Epidermal melanocyte (primary cell): ENCODE results near the gene PADI4.
A peak's percentile ranks its signal among the peaks of the same experiment; 100 is the strongest.
"Not testable (repeated sequence)": the region's sequence is repeated elsewhere in the genome, so short reads cannot be mapped to it uniquely, and the experiment has no call there.

ENCODE experiments used
- DNase-seq: peaks from one replicate; pipeline ENCODE4 v3.0.0; 2011; ENCODE audit warnings: low spot score; ENCODE audit not compliant: insufficient read length

PADI4 gene

DNA sequence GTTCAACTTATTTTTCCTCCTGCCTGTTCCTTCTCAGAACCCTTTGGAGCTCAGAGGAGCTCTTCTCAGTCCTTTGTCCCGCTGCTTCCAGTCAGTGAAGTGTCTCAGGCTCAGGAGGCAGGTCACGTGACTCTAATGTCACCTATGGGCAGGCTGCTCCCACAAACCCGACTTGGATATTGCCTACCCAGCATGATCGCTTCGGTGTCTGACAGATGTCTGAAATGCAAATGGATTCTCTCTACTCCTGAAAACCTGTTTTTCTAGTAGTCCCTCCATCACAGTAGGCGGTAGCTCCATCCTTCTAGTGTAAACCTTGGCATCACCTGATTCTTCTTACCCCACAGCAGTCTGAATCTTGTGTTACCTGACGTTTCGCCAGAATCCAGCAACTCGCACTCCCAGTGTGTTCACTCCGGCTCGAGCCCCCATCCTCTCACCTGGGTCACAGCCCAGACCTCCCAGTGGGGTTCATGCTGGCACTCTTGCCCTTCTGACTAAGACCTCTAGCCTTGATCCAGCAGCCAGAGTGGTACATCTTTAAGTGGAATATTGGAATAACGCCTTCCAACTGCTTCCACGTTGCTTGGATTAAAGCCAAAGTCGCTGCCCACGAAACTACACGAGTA, 69.4 kb downstream of the PADI4 start:
- no peak for DNase-seq

DNA sequence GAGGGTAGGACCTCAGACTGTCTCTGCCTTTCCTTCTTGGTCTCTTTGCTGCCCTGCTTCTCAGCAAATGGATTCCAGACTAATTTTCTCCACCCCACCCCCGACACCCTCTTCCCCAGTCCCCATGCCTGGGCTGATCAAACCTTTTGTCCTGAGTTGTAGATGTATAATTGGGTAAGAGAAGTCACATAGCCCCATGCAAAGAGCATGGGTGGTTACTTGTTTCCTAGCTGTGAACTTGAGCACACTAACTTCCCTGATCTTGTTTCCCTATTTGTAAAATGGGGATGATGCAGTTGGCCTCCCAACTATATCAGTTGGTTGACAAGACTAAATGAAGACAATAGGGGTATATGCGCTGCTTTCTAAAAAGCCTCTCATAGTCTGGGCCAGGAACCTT, 73.2 kb downstream of the PADI4 start:
- DNase-seq: no peak

DNA sequence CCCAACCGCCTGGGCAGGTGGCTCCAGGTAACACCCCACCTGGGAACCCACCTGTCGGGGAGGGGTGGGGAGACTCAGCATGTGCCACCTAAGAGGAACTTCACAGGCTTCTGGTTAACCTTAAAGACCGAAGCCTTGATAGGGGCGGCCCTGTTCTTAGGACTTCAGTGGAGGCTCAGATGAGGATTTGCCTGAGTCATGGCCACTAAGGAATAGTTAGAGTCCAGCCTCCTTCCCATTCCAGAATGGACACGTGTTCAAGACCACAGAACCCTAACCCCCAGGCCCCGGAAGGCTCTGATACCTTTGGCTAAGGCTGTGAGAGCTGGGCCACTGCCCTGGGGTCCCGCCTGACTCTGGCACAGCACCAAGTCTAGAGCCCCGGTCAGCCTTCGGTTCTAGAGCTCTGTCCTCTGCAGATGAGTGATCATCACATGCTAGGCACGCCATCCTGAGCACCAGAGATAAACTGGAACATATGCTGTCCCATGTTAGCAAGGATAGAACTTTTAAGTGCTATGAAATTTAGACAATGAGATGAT, 84.3 kb downstream of the PADI4 start:
- no peak for DNase-seq

DNA sequence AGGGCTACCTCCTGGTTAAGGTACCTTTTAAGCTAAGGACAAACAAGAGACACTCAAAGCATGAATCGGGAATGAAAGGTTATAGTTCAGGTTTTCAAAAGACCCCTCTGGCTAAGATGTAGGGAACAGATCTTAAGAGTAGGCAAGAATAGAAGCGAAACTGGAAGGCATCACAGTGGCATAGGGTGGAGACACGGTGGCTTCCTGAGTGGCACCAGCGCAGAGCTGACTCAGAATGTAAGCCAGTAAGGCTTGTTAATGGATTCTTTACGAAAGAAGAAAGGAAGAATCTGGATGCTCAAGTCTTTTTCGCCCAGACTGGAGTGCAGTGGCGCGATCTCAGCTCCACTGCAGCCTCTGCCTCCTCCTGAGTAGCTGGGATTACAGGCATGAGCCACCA, 85.2 kb downstream of the PADI4 start:
- no peak for DNase-seq

DNA sequence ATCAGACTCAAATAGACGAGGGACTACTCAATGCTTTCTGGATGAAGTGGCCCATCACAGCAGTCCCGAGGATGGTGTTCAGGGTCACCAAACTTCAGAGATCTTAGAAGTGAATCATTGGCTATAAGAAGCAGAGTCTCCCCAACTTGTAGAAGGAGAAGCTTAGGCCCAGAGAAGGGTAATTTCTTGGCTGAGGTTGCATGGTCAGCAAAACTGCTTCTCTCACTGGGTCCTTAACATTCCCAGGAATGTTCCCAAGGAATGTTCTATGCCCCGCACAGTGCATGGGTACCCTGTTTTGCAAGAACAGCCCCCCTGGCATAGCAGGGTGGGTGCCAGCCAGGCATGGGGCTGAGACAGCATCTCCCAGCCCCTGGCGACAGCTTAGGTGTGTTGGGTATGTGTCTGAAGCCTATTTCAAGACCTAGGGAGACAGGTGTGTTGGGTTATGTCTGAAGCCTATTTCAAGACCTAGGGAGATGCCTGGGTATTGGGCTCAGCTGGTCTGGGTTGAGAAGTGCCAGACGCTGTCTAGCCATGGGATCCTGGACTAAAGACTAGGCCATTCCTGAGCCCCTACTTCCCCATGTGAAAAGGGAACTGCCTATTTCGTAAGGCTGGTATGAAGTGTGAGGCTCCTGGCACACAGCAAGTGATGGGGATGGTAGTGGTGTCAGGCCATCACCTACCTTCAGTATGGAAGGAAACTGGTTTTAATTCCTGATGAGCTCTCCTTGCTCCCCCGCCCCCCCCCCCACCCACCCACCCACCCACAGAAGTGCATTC, 90.1 kb downstream of the PADI4 start:
- no peak for DNase-seq

DNA sequence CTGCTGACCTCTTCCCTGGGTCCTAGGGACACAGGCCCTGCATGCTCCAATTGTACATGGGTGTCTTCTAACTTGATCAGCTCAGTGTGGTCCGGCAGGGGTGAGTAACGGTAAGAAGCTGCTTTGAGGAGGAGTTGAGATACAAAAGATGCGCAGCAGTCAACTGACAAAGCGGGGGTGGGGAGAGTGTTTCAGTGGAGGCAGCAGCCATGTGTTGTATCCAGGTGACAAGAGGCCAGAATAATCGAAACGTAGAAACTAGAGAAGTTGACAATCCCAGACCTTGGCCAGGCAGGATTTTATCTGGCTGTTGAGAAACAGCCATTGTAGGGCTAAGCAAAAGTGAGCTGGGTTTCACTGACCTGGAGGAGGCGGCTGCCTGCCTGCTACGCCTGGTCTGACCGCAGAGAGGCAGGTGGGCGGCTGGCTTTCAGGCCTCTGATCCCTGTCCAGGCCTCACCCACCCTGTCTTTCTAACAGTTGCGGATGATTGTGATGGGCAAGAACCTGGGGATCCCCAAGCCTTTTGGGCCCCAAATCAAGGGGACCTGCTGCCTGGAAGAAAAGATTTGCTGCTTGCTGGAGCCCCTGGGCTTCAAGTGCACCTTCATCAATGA, 92.8 kb downstream of the PADI4 start:
- DNase-seq: no peak

DNA sequence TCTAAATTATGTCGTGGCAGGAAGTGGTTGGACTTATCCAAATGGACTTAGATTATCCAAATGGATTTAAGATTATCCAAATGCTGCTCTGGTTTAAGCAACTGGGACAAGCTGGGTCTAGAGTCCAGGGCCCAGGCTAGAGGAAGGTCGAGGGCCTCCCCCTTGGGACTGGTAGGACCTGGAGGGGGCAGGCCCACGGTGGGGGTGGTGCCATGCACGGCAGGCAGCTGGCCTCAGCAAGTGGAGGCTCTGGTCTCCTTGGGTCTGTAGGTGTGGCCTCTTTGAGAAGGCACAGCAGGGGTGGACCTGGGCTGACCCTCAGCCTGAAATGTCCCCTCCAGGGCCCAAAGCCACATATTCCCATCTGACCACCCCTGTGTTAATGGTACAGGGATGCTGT, 93.8 kb downstream of the PADI4 start:
- no peak for DNase-seq

DNA sequence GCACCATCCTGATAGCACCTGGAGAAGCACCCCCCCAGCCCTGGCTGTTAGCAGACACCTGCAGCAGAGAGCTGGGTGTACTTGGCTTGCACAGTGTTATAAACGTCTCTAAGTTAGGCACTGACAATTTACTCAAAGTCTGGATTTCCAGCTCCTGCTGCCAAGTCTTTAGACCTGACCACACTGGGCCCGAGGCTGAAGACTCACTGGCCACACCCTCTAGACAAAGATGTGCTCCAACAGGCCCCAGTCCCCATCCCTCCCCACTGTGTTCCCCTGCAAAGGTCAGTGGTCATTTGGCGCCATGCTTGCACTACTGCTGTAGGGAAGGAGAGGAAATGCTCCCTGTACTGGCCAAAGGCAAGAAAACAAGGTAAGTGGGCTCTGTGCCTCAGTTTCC, 95.1 kb downstream of the PADI4 start:
- DNase-seq: no peak

DNA sequence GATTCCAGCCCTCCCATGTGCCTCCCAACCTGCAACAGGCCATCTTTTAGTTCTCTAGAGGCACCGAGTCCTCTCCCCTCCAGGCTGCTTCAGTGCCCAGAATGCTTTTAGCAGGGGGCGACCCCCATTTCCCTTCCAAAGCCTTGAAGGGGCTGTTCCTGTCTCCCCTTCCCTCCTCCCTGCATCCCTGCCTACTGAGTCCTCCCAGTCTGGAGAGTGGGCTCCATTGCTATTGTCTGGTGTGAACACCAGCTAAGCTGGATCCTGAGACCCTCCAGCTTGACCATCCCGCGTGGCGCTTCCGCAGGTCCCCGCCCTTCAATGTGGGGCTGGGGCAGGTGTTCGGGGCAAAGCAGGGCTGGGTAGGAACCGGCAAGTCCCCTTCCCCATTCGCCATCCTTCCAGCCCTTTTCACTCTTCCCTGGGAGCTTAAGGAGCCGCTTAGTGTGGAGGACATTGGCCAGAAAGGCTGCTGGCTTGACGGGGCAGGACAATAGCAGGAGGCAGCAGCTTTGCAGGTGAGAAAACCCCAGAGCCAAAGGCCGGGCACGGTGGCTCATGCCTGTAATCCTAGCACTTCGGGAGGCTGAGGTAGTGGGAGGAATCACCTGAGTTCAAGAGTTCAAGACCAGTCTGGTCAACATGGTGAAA, 96.2 kb downstream of the PADI4 start:
- DNase-seq: no peak

DNA sequence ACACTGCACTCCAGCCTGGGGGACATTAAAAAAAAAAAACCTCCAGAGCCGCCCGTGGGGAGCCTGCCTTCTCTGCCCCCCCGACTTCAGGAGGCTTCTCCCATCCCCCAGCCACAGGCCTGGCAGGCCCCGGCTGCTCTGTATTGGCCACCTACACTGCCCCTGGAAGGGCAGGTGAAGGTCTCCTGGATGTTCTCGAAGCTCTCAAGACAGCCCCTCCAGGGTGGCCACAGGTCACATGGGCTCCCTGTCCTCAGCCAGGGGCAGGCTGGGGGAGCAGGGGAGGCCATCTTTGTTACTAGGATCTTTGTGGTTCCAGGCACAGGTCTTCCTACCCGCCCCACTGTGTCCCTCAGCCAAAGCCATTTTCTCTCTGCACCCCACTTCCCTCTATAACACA, 96.8 kb downstream of the PADI4 start:
- DNase-seq: no peak

DNA sequence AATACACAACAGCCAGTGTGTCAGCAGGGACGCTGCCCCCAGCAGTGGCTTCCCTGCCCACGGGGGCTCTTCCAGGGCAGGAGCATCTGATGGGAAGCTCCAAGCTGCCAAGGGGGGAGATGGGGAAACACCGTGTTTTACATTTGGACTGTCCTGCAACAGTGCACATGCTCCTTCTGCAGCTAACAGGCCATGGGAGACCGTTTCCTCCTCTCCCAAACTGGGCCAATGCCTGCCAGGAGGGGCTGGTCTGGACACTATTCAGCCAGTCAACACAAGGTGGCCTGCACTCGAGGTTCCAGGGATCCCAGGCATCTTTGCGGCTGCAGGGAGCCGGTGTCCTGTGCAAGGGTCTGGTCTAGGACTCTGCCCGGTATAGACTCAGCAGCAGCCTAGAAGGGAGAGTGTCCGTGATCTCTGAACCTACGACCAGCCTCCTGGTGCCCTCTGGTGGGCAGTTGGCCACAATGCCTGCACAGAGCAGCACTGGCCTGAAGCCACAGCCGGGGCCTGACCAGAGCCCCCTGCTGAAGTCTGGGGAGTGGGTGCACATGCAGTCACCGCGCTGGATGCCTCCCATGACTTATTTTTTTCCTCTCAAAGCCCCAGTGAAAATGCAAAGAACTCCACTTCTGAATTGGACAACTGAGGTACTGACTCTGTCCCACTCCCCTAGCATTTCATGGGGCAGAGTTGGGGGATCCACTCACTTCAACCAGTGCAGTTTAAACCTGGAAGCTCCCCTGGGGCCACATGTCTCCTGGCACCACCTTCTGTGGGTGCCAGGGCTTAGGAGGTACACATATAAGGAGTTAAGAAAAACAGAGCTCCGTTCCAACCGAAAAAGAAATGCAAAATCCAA, 98.1 kb downstream of the PADI4 start:
- peak; percentile 88 for DNase-seq

DNA sequence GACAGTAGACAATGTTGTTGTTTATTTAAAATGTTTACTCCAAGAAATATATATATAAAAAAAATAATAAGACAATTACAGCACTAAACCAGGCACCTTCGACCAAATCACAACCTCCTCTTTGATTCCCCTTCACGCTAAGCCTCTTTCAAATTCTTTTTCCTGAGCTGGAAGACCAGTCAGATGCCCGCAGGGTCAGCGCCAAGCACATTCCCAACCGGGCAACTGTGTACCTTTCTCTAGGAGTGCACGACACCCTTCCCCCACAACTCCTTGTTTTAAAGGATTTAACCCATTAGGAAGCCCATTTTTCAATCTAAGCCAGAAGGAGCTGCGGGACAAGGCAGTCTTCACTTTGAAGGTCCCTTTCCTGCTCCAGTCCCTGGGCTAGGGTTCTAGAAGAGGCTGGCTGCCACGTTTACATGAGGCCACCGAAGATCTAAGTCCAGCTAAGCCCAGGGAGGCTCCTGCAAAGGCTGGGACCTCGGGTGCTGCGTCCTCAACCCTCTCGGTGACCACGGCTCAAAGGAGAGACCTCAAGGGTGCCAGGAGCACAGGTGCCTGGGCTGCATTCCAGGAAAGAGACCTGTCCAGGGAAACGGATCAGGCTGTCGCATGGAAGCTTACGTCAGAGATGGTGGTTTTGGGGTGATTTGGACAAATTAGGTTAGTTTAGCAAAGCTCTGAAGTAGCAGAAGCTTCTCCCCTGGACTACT, 98.9 kb downstream of the PADI4 start:
- DNase-seq: not testable (repeated sequence)

DNA sequence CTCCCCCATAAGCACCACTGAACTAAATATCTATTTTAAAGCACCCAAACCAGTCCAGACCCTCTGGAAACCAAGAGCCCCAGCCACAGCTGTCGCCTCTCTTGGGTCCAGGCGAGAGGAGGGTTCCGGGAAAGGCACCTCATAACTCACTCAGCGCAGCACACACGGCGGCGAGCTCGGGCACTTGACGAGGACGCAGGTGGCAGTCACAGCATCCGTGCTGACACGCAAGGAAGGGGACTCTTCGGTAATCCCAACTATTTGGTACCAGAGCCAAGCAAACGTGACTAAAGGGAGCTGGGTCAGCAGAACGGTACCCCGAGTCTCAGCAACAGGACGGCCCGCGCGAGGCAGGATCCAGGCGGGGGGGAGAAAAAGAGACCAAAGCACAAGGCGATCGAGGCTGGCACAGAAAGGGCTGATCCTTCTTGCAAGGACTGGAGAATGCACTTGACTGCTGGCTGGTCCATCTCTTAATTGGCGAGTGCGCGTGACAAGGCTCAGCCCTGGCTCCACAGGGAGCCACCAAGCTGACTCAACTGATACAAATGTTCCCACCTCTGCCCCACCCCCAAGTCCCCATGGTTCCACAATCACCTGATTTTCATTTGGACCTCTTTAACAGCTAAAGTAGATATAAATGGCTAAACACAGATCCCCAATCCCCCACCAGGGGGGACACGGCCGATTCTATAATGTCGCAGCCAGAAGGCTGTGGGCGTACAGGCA, 100.0 kb downstream of the PADI4 start:
- DNase-seq: not testable (repeated sequence)

DNA sequence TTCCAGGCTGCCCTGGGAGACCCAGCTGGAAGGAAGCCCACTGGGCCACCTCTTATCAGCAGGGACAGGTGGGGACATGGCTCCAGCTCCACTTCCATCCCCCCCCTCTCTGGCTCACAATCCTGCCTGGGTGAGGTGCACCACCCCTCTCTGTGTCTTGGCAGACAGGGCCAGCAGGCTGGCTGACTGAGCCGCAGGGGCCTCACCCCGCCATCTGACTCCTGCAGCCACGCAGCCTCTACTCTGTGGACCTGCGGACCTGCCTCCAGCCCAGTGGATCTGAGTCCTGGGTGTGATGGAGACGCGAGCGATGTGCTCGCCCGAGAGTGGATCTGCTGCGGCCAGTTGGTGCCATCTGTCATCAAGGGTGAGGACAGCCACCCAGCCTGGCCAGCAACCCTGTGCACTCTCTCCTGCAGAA, 101.4 kb downstream of the PADI4 start:
- DNase-seq: no peak

DNA sequence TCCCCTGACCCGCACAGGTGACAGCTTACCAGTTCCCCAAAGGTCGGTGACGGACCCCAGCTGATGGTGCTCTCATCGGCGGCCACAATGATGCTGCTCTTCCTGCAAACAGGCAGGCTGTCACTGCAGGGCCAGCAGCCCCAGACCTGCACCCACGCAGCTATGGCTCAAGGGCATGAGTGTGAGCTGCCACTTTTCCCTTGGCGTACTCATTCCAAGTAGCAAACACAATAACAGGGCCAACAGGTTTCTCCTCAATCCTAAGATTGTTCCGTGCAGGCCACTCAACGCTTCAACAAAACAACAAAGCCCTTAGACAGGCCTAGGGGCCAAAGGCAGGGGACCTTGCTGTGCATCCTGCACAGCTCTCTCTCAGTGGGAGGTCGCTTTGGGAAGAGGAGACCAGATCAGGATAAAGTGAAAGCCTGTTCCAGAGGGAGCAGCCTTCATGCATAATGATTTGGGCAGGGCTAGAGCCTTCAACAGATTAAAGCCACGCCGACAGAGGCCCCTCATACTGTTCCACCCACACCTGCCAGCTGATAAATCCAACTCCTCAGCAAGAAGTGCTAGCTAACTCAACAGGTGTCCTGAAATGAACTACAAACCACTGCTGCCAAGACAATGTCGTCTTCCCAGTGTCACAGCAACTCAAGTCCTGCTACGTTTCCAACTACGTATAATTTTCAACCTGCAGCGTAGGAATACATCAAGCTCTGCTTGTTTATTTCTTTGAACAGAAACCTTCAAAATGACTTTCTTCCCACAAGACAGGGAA, 104.3 kb downstream of the PADI4 start:
- DNase-seq: no peak
